HepG2 (cell line): ENCODE data around the gene MCC. TPM values are rescaled to one million over a fixed set of nuclear protein-coding genes. Genes with fewer than 3 reads are reported as not detected.

ENCODE experiments used
- ATAC-seq: fragments of 200-7000 bp; cut with Tn5 transposase; 3 replicates; pipeline ENCODE4 v1.9.1; 2020; ENCODE audit warnings: mild to moderate bottlenecking, moderate library complexity
- BruUV-seq: library from RNA; stranded (reverse); fragments of 400-500 nt; replicated peaks from 2 replicates; lab custom pipeline; 2021; lab: Mats Ljungman, UMichigan
- CTCF ChIA-PET: fragments of 300-600 bp; formaldehyde crosslinking; extraction: SDS; loops from one replicate; lab custom pipeline; 2021; ENCODE audit warnings: low total read pairs, inconsistent platforms, low intra/inter-chr PET ratio; lab: Yijun Ruan, JAX
- POLR2A ChIA-PET: fragments of 350-600 bp; sonication (Branson Sonifier 250); formaldehyde crosslinking; loops from one replicate; lab custom pipeline; 2020; ENCODE audit warnings: antibody characterized with exemption, inconsistent platforms; lab: Yijun Ruan, JAX
- DNase-seq: peaks from one replicate; pipeline ENCODE4 v3.0.0-alpha.2; 2015; ENCODE audit warnings: low spot score
- FAIRE-seq: peaks from 3 replicates; lab custom pipeline; 2011; peaks lifted over from hg19 to GRCh38; lab: Jason Lieb, UNC
- H2AFZ ChIP-seq: one replicate; pipeline ENCODE4 v1.6.1; 2011; ENCODE audit warnings: low read length, inconsistent platforms
- H3K27ac ChIP-seq: fragments of 300-600 bp; 3 replicates; pipeline ENCODE4 v1.8.0; 2011; ENCODE audit warnings: mixed run types, mild to moderate bottlenecking, mixed read lengths, low read length, inconsistent platforms; ENCODE audit not compliant: insufficient read depth; ENCODE audit errors: extremely low read length
- H3K27me3 ChIP-seq, 2 experiments: fragments of 200-600 bp in 1 of 2; 2 replicates in 1 of 2; 3 replicates in 1 of 2; pipeline versions ENCODE4 v1.6.0 to v1.8.0; 2011; ENCODE audit warnings: low read length in 2 of 2, mild to moderate bottlenecking in 2 of 2, moderate library complexity in 2 of 2, inconsistent platforms in 1 of 2; ENCODE audit not compliant: insufficient read depth in 2 of 2, control insufficient read depth in 1 of 2
- H3K36me3 ChIP-seq, 2 experiments: fragments of 200-600 bp in 1 of 2; replicated peaks in 1 of 2; 2 replicates in 1 of 2; 3 replicates in 1 of 2; pipeline versions ENCODE4 v1.5.1 to v1.8.0; 2011; ENCODE audit warnings: low read length in 2 of 2, inconsistent platforms in 1 of 2; ENCODE audit not compliant: insufficient read depth in 2 of 2, control insufficient read depth in 1 of 2
- H3K4me1 ChIP-seq: 2 replicates; pipeline ENCODE4 v1.5.1; 2012; ENCODE audit warnings: low read length, inconsistent platforms; ENCODE audit not compliant: insufficient read depth
- H3K4me2 ChIP-seq: 2 replicates; pipeline ENCODE4 v1.6.0; 2011; ENCODE audit warnings: low read depth, low read length, inconsistent platforms
- H3K4me3 ChIP-seq, 3 experiments: fragments of 200-600 bp in 1 of 3; sonication (generic), shearing (Covaris generic) in 1 of 3; replicated peaks in 1 of 3; 2 replicates each; pipeline ENCODE4 v1.5.1; 2011 to 2016; ENCODE audit warnings: low read length in 3 of 3, inconsistent platforms in 2 of 3, low read depth in 2 of 3, mild to moderate bottlenecking in 2 of 3, control low read depth in 1 of 3, mixed read lengths in 1 of 3; ENCODE audit not compliant: insufficient read depth in 1 of 3
- H3K79me2 ChIP-seq: one replicate; pipeline ENCODE4 v1.6.1; 2011; ENCODE audit warnings: low read length, inconsistent platforms; ENCODE audit not compliant: insufficient read depth
- H3K9ac ChIP-seq: 2 replicates; pipeline ENCODE4 v1.6.0; 2011; ENCODE audit warnings: mild to moderate bottlenecking, low read depth, low read length, inconsistent platforms; ENCODE audit not compliant: insufficient read depth
- H3K9me3 ChIP-seq: 2 replicates; pipeline ENCODE4 v1.5.1; 2012; ENCODE audit warnings: mild to moderate bottlenecking, low read length
- H4K20me1 ChIP-seq: 2 replicates; pipeline ENCODE4 v1.6.0; 2011; ENCODE audit warnings: inconsistent platforms, mild to moderate bottlenecking, low read length, moderate library complexity; ENCODE audit not compliant: insufficient read depth
- CENPBD1 ChIP-seq: sonication (generic); formaldehyde crosslinking; IDR thresholded peaks from 2 replicates; pipeline ENCODE4 v1.8.0; 2022; ENCODE audit warnings: missing genetic modification reagents, low read depth, mild to moderate bottlenecking, borderline replicate concordance
- FIP1L1 ChIP-seq: fragments of 200-400 bp; formaldehyde crosslinking; IDR thresholded peaks from 2 replicates; pipeline ENCODE4 v1.6.1; 2018; ENCODE audit warnings: low read depth, mild to moderate bottlenecking, low read length, moderate library complexity, borderline replicate concordance; ENCODE audit not compliant: insufficient read depth
- YEATS2 ChIP-seq: sonication (generic); formaldehyde crosslinking; IDR thresholded peaks from 2 replicates; pipeline ENCODE4 v1.4.0; 2020; ENCODE audit warnings: missing genetic modification reagents, borderline replicate concordance
- ZBTB4 ChIP-seq: sonication (generic); formaldehyde crosslinking; IDR thresholded peaks from 2 replicates; pipeline ENCODE4 v1.4.0; 2020; ENCODE audit warnings: missing genetic modification reagents, mild to moderate bottlenecking, borderline replicate concordance
- ZNF3 ChIP-seq: IDR thresholded peaks from 2 replicates; pipeline ENCODE4 v1.7.0; 2017; ENCODE audit warnings: inconsistent platforms
- ZNF34 ChIP-seq: sonication (generic); formaldehyde crosslinking; IDR thresholded peaks from 2 replicates; pipeline ENCODE4 v1.4.0; 2020; ENCODE audit warnings: mild to moderate bottlenecking, missing genetic modification reagents, borderline replicate concordance
- ZNF552 ChIP-seq: sonication (generic); formaldehyde crosslinking; IDR thresholded peaks from 2 replicates; pipeline ENCODE4 v1.9.0; 2022; ENCODE audit warnings: missing genetic modification reagents, mild to moderate bottlenecking, borderline replicate concordance
- ZNF598 ChIP-seq: sonication (generic); formaldehyde crosslinking; IDR thresholded peaks from 2 replicates; pipeline ENCODE4 v1.5.1; 2020; ENCODE audit warnings: mild to moderate bottlenecking, missing genetic modification reagents, borderline replicate concordance
- ZNF616 ChIP-seq: sonication (generic); formaldehyde crosslinking; IDR thresholded peaks from 2 replicates; pipeline ENCODE4 v1.5.0; 2020; ENCODE audit warnings: low read depth, mild to moderate bottlenecking, missing genetic modification reagents
- ZNF776 ChIP-seq: sonication (generic); formaldehyde crosslinking; IDR thresholded peaks from 2 replicates; pipeline ENCODE4 v1.4.0; 2020; ENCODE audit warnings: mild to moderate bottlenecking, missing genetic modification reagents
- WGBS: methylation state at CpG from one replicate; pipeline ENCODE4 v1.1.6; 2017; ENCODE audit warnings: low lambda C conversion rate; 5-methylcytosine and 5-hydroxymethylcytosine counted together
- in situ Hi-C: cut with HindIII; loops from 2 replicates; pipeline ENCODE4 v1.10.0; 2017; ENCODE audit warnings: low pct_unique_long_range_greater_than_20kb; ENCODE audit not compliant: extremely low pct_ligation_motif_present
- intact Hi-C: fragments of 100-400 bp; cut with micrococcal nuclease; formaldehyde crosslinking; loops from one replicate; pipeline ENCODE4 v1.10.0; 2022; ENCODE audit not compliant: unreplicated experiment
- polyA plus RNA-seq, 8 experiments: library from polyadenylated mRNA; depleted of rRNA in 3 of 8; stranded (reverse) in 7 of 8; unstranded in 1 of 8; fragments of >200 nt; fragmentation: Illumina TruSeq in 4 of 8; extraction: Trizol in 4 of 8; gene quantifications; 2 replicates each; pipeline versions ENCODE4 v1.2.1 to v1.2.3, GENCODE V29; 2011 to 2016; ENCODE audit warnings: low read depth in 4 of 8, missing spikeins in 1 of 8, mixed read lengths in 1 of 8; ENCODE audit not compliant: insufficient read depth in 1 of 8
- total RNA-seq, 5 experiments: library from RNA; depleted of rRNA; stranded (reverse); fragments of >200 nt; fragmentation: Illumina TruSeq; extraction: Trizol; gene quantifications; 2 replicates each; pipeline ENCODE4 v1.2.3, GENCODE V29; 2016; ENCODE audit warnings: low read depth in 1 of 5
- TF ChIP-seq, protein P1 (sequence below): sonication (generic); formaldehyde crosslinking; IDR thresholded peaks from 2 replicates; pipeline ENCODE4 v1.4.0; 2020; ENCODE audit warnings: missing genetic modification reagents
- TF ChIP-seq, protein P2 (sequence below): sonication (generic); formaldehyde crosslinking; IDR thresholded peaks from 2 replicates; pipeline ENCODE4 v1.8.0; 2022; ENCODE audit warnings: mild to moderate bottlenecking, missing genetic modification reagents, moderate library complexity
- TF ChIP-seq, protein P3 (sequence below): sonication (generic); formaldehyde crosslinking; IDR thresholded peaks from 2 replicates; pipeline ENCODE4 v1.8.1; 2022; ENCODE audit warnings: mild to moderate bottlenecking, missing genetic modification reagents

Gene MCC
- total and polyA plus RNA-seq, 2 of the 13 experiments (the other 11 are each of a cell fraction or from before 2014, with no cell fraction given) = 0.55 to 2.4 TPM

DNA sequence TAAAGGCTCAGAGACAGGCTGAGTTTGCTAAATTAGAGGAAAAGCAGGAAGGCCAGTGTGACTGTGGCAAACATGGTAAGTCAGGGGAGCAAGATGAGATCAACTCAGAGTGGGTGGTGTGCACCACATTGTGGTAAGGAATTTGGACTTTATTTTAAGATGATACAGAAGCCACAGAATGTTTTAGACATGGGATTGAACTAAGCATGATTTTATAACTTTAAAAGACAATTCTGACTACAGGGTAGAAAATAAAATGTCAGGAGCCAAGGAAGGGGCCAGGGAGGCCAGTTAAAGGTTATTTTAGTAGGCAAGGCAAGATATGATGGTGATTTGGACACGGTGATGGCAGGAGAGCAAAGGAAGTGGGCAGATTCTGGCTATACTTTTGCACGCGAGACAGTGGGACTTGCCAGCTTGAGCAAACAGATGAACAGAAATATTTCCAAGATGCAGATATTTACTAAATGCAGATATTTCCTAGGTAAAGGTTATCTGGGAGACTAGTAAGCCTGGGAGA, 107.4 kb downstream of the MCC start (continued):
- TF ChIP-seq FIP1L1 (no peak), ZNF3 (no peak), ZNF616 (CRISPR knock-in tag) (no peak), ZNF776 (CRISPR knock-in tag) (no peak), ZNF598 (CRISPR knock-in tag) (no peak), YEATS2 (CRISPR knock-in tag) (no peak)
- TF ChIP-seq, protein P1, sequence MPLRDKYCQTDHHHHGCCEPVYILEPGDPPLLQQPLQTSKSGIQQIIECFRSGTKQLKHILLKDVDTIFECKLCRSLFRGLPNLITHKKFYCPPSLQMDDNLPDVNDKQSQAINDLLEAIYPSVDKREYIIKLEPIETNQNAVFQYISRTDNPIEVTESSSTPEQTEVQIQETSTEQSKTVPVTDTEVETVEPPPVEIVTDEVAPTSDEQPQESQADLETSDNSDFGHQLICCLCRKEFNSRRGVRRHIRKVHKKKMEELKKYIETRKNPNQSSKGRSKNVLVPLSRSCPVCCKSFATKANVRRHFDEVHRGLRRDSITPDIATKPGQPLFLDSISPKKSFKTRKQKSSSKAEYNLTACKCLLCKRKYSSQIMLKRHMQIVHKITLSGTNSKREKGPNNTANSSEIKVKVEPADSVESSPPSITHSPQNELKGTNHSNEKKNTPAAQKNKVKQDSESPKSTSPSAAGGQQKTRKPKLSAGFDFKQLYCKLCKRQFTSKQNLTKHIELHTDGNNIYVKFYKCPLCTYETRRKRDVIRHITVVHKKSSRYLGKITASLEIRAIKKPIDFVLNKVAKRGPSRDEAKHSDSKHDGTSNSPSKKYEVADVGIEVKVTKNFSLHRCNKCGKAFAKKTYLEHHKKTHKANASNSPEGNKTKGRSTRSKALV (CRISPR knock-in tag) = no peak
- TF ChIP-seq, protein P2, sequence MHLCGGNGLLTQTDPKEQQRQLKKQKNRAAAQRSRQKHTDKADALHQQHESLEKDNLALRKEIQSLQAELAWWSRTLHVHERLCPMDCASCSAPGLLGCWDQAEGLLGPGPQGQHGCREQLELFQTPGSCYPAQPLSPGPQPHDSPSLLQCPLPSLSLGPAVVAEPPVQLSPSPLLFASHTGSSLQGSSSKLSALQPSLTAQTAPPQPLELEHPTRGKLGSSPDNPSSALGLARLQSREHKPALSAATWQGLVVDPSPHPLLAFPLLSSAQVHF (CRISPR knock-in tag) = no peak

DNA sequence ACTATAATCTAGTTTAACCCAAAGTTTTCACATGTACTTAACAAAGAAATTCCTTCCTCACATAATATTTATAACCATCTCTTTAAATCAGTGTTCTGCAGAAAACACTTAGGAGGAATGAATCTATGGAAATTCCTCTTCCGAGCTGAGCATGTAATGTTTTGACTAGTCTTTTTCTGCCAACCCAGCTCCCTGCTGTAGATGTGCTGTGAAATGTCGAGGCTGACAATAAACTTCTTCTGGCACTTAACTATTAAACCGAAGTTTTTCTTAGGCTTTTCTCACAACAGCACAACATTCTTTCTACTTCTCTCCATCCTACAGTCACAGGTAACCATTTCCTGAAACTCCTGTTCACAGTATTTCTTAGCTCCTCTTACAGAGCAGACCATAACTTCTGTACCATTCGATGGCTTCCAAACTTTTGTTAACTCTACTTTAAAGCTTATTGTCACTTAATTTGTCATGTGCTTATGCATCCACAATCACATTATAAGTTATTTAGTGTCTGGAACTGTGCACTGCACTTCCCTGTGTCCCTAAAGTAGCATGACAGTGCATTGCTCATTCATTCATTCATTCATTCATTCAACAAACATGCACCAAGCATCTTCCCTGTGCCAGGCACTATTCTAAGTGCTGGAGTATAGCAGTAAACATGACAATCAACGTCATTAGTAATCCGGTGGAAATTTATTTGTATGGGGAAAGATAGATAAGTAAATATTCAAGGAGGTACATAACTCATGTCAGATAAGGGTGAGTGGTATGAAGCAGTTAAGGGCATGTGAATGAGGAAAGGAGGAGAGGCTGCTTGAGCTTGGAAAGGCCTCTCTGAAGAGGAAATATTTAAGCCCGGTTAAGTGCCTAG, 108.1 kb downstream of the MCC start:
- CTCF ChIA-PET = interaction anchor here (2.2 kb wide), 1 partner anchor 226 kb away, joined by 15 read pairs; no protein-coding TSS in a partner anchor
- ATAC-seq = no peak
- Histone ChIP-seq H2AFZ (no peak overlapping the region), H3K79me2 (no peaks in the 10 kb centered on the region), H3K4me1 (no peaks in the 10 kb centered on the region), H3K9ac (no peak overlapping the region), H3K4me3 (no peak overlapping the region), H3K27me3 (peaks cover 0 to 6% of the 10 kb centered on the region in 2 experiments; a peak in 1 of 5 replicates), H3K4me2 (no peak overlapping the region), H3K9me3 (no peaks in the 10 kb centered on the region), H3K36me3 (no peaks in the 10 kb centered on the region), H4K20me1 (no peaks in the 10 kb centered on the region), H3K27ac (no peak overlapping the region)
- POLR2A ChIA-PET = no interaction called here
- no peak for DNase-seq
- 2% methylated on average over 7 of the region's 7 CpGs for WGBS
- no peak for FAIRE-seq
- intact Hi-C loops = loop anchor here (1.0 kb wide), 2 partner anchors 131 to 226 kb away; no protein-coding TSS in a partner anchor
- in situ Hi-C loops = loop anchor here (5.0 to 10.0 kb wide), 2 partner anchors 132 to 225 kb away; partner anchors contain the start of gene YTHDC2
- no TSS peak for BruUV-seq
- TF ChIP-seq CENPBD1 (no peak), ZBTB4 (no peak), ZNF552 (CRISPR knock-in tag) (no peak), ZNF34 (no peak)
- TF ChIP-seq, protein P3, sequence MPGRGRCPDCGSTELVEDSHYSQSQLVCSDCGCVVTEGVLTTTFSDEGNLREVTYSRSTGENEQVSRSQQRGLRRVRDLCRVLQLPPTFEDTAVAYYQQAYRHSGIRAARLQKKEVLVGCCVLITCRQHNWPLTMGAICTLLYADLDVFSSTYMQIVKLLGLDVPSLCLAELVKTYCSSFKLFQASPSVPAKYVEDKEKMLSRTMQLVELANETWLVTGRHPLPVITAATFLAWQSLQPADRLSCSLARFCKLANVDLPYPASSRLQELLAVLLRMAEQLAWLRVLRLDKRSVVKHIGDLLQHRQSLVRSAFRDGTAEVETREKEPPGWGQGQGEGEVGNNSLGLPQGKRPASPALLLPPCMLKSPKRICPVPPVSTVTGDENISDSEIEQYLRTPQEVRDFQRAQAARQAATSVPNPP = no peak
